K562 (cell line): ENCODE data around the gene TTN. TPM values are rescaled to one million over a fixed set of nuclear protein-coding genes. Genes with fewer than 3 reads are reported as not detected.

Experiments used
- ATAC-seq: fragments of 200-7000 bp; cut with Tn5 transposase; 3 replicates; pipeline ENCODE4 v1.9.1; 2020; ENCODE audit warnings: moderate library complexity
- BruUV-seq: library from RNA; stranded (reverse); fragments of 400-500 nt; replicated peaks from 2 replicates; lab custom pipeline; 2021; lab: Mats Ljungman, UMichigan
- CTCF ChIA-PET: fragments of 300-600 bp; formaldehyde crosslinking; extraction: SDS; loops from one replicate; lab custom pipeline; 2021; ENCODE audit warnings: low intra/inter-chr PET ratio; lab: Yijun Ruan, JAX
- POLR2A ChIA-PET: fragments of 300-600, 350-650 bp; sonication (Branson Sonifier 250); formaldehyde crosslinking; extraction: SDS; loops from one replicate; lab custom pipeline; 2021; ENCODE audit warnings: antibody characterized with exemption, inconsistent platforms; lab: Yijun Ruan, JAX
- DNase-seq, 4 experiments: peaks; one replicate each; pipeline versions ENCODE4 v3.0.0 to v3.0.0-alpha.2; 2011 to 2018; ENCODE audit warnings: low spot score in 3 of 4, mixed read lengths in 3 of 4; ENCODE audit errors: extremely low read depth in 1 of 4
- FAIRE-seq: peaks from 2 replicates; lab custom pipeline; 2011; peaks lifted over from hg19 to GRCh38; lab: Jason Lieb, UNC
- H2AFZ ChIP-seq: 2 replicates; pipeline ENCODE4 v1.6.0; 2011; ENCODE audit warnings: low read depth, low read length, control low read depth, inconsistent platforms
- H3K27ac ChIP-seq: fragments of 200-600 bp; 3 replicates; pipeline ENCODE4 v1.8.0; 2011; ENCODE audit warnings: low read depth, mild to moderate bottlenecking, control low read depth, inconsistent platforms, low read length, moderate library complexity, mixed read lengths; ENCODE audit errors: extremely low read depth
- H3K27me3 ChIP-seq, 2 experiments: fragments of 300-600 bp in 1 of 2; 2 replicates in 1 of 2; 3 replicates in 1 of 2; pipeline versions ENCODE4 v1.6.0 to v1.8.0; 2011; ENCODE audit warnings: inconsistent platforms in 2 of 2, low read length in 2 of 2, mild to moderate bottlenecking in 1 of 2, mixed read lengths in 1 of 2, moderate library complexity in 1 of 2; ENCODE audit not compliant: control insufficient read depth in 2 of 2, insufficient read depth in 2 of 2
- H3K36me3 ChIP-seq: fragments of 300-600 bp; 3 replicates; pipeline ENCODE4 v1.8.0; 2011; ENCODE audit warnings: mild to moderate bottlenecking, low read length, inconsistent platforms; ENCODE audit not compliant: control insufficient read depth, insufficient read depth
- H3K4me1 ChIP-seq, 2 experiments: fragments of 200-600 bp in 1 of 2; replicated peaks in 1 of 2; 2 replicates in 1 of 2; 3 replicates in 1 of 2; pipeline versions ENCODE4 v1.5.1 to v1.8.0; 2011; ENCODE audit warnings: inconsistent platforms in 2 of 2, low read length in 2 of 2, mild to moderate bottlenecking in 1 of 2, mixed read lengths in 1 of 2, moderate library complexity in 1 of 2; ENCODE audit not compliant: control insufficient read depth in 2 of 2, insufficient read depth in 2 of 2
- H3K4me2 ChIP-seq: 2 replicates; pipeline ENCODE4 v1.6.1; 2011; ENCODE audit warnings: low read length, control low read depth, inconsistent platforms, mixed read lengths; ENCODE audit not compliant: insufficient read depth
- H3K4me3 ChIP-seq: fragments of 200-600 bp; sonication (generic), shearing (Covaris generic); 2 replicates; pipeline ENCODE4 v1.5.1; 2016; ENCODE audit warnings: control low read depth, inconsistent platforms
- H3K79me2 ChIP-seq: fragments of 200-600 bp; 3 replicates; pipeline ENCODE4 v1.8.0; 2011; ENCODE audit warnings: low read length, inconsistent platforms; ENCODE audit not compliant: control insufficient read depth, insufficient read depth
- H3K9ac ChIP-seq, 2 experiments: 2 replicates each; pipeline versions ENCODE4 v1.6.0 to v1.6.1; 2011; ENCODE audit warnings: low read depth in 2 of 2, low read length in 2 of 2, control low read depth in 1 of 2, inconsistent platforms in 1 of 2, mild to moderate bottlenecking in 1 of 2, mixed read lengths in 1 of 2; ENCODE audit not compliant: insufficient read depth in 1 of 2
- H3K9me1 ChIP-seq: one replicate; pipeline ENCODE4 v1.6.0; 2011; ENCODE audit warnings: inconsistent platforms, mild to moderate bottlenecking, low read length, moderate library complexity; ENCODE audit not compliant: control insufficient read depth, insufficient read depth
- H3K9me3 ChIP-seq: replicated peaks from 2 replicates; pipeline ENCODE4 v1.5.1; 2011; ENCODE audit warnings: low read depth, low read length, inconsistent platforms; ENCODE audit not compliant: control insufficient read depth, insufficient read depth
- H4K20me1 ChIP-seq: replicated peaks from 2 replicates; pipeline ENCODE4 v1.6.1; 2011; ENCODE audit warnings: low read length, inconsistent platforms, mixed read lengths; ENCODE audit not compliant: control insufficient read depth, insufficient read depth
- CHD2 ChIP-seq: IDR thresholded peaks from 2 replicates; pipeline ENCODE4 v1.6.1; 2011; ENCODE audit warnings: low read depth, low read length
- RCOR1 ChIP-seq, 2 experiments: IDR thresholded peaks; 2 replicates each; pipeline ENCODE4 v1.6.1; 2012; ENCODE audit warnings: low read depth in 2 of 2, low read length in 2 of 2, borderline replicate concordance in 1 of 2, improper control_type of control experiment in 1 of 2
- SMAD2 ChIP-seq: fragments of 150-350 bp; IDR thresholded peaks from 2 replicates; pipeline ENCODE4 v1.6.1; 2014; ENCODE audit warnings: low read depth, mild to moderate bottlenecking, low read length
- TAF9B ChIP-seq: fragments of 450-650 bp; IDR thresholded peaks from 2 replicates; pipeline ENCODE4 v1.6.1; 2018; ENCODE audit warnings: mild to moderate bottlenecking; ENCODE audit not compliant: partially characterized antibody
- XRCC4 ChIP-seq: IDR thresholded peaks from one replicate; pipeline ENCODE4 v1.6.1; 2011; ENCODE audit not compliant: insufficient read depth, insufficient read length; ENCODE audit errors: extremely low read depth
- ZFPM2 ChIP-seq: fragments of 250-450 bp; sonication (Bioruptor Pico); IDR thresholded peaks from 2 replicates; pipeline ENCODE4 v1.5.1; 2022; ENCODE audit warnings: mild to moderate bottlenecking
- WGBS: fragments of 100-300 bp; shearing (Covaris generic); methylation state at CpG from one replicate; pipeline ENCODE4 v1.1.6; 2016; ENCODE audit warnings: low coverage, mixed read lengths; ENCODE audit not compliant: insufficient coverage; ENCODE audit errors: missing lambda C conversion rate; 5-methylcytosine and 5-hydroxymethylcytosine counted together
- in situ Hi-C: fragments of 300-500 bp; cut with MboI; formaldehyde crosslinking; loops from 4 replicates; pipeline ENCODE4 v1.15.0; 2018; ENCODE audit warnings: inconsistent platforms, mixed read lengths
- intact Hi-C: fragments of 100-400 bp; cut with micrococcal nuclease; formaldehyde crosslinking; loops from 2 replicates; pipeline ENCODE4 v1.14.2; 2022
- polyA plus RNA-seq, 8 experiments: library from polyadenylated mRNA; depleted of rRNA in 4 of 8; stranded (reverse) in 5 of 8; unstranded in 3 of 8; fragments of >200 nt; fragmentation: Nextera tagmentation in 2 of 8; fragmentation: Illumina TruSeq in 1 of 8; extraction: Ambion mirVana in 2 of 8; extraction: Trizol in 1 of 8; gene quantifications; 2 replicates each; pipeline versions ENCODE4 v1.2.1 to v1.2.3, GENCODE V29; 2011 to 2014; ENCODE audit warnings: inconsistent platforms in 1 of 8, missing spikeins in 1 of 8
- total RNA-seq, 7 experiments: library from RNA; depleted of rRNA in 6 of 7; stranded (reverse); fragments of >200 nt in 6 of 7; fragmentation: Illumina TruSeq in 2 of 7; extraction: Trizol in 2 of 7; gene quantifications; 2 replicates each; pipeline versions ENCODE4 v1.2.1 to v1.2.3, GENCODE V29; 2011 to 2021; ENCODE audit warnings: low replicate concordance in 1 of 7
- TF ChIP-seq, protein P1 (sequence below): fragments of 450-650 bp; IDR thresholded peaks from 2 replicates; pipeline ENCODE4 v1.6.1; 2016; ENCODE audit warnings: low read depth
- TF ChIP-seq, protein P2 (sequence below): sonication (generic); formaldehyde crosslinking; IDR thresholded peaks from 2 replicates; pipeline ENCODE4 v1.9.0; 2022; ENCODE audit warnings: mild to moderate bottlenecking, missing genetic modification reagents
- TF ChIP-seq, protein P3 (sequence below): fragments of 450-650 bp; IDR thresholded peaks from 2 replicates; pipeline ENCODE4 v1.6.1; 2016; ENCODE audit warnings: low read depth, mild to moderate bottlenecking, moderate library complexity
- TF ChIP-seq, protein P4 (sequence below): sonication (generic); formaldehyde crosslinking; IDR thresholded peaks from 2 replicates; pipeline ENCODE4 v1.8.0; 2022; ENCODE audit warnings: mild to moderate bottlenecking, missing genetic modification reagents, borderline replicate concordance

Gene TTN
- total and polyA plus RNA-seq, 9 of the 15 experiments (the other 6 are each of a cell fraction or from before 2014, with no cell fraction given) = under 0.01 to 0.20 (median 0.04) TPM; not detected in 1

DNA sequence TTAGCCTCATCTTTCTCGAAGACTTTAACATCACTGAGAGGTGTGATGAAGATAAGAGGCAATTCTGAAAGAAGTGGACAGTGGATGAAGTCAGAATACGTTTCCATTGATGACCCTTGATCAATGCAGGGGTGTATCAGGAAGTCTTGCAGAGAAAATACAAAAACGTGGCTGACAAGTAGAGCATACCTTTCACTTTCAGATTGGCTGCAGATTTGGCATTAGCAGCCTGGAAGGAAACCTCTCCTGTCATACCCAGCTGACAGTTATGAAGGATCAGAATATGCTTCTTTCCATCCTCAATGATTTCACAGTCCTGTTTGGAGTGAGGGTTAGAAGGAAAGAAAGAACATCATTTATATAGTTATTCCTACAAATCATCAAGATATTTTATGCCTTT, 174.5 kb downstream of the TTN start:
- FAIRE-seq = no peak
- 0% methylated on average over 3 of the region's 3 CpGs for WGBS
- no peak overlapping the region for H3K27ac ChIP-seq
- no peaks in the 10 kb centered on the region for H3K36me3 ChIP-seq
- no peaks in the 10 kb centered on the region for H3K4me1 ChIP-seq
- ChIA-PET CTCF (interaction anchor here (0.5 kb wide), 1 partner anchor 1570 kb away, joined by 3 read pairs; no protein-coding TSS in a partner anchor), POLR2A (interaction anchor here (1.1 to 1.7 kb wide), 2 partner anchors 10 to 14 kb away, joined by 4 read pairs; no protein-coding TSS in a partner anchor)
- intact Hi-C loops (no loop called here), in situ Hi-C loops (no loop called here)
- no peaks in the 10 kb centered on the region for H3K9me3 ChIP-seq
- ATAC-seq = no peak
- no peak overlapping the region for H3K4me2 ChIP-seq
- DNase-seq = no peak
- no peak overlapping the region for H3K4me3 ChIP-seq
- no TSS peak for BruUV-seq
- no peak overlapping the region for H3K9ac ChIP-seq
- no peaks in the 10 kb centered on the region for H3K9me1 ChIP-seq
- H3K27me3 ChIP-seq = peaks cover 3 to 20% of the 10 kb centered on the region in 2 experiments; a peak in 4 of 5 replicates
- H4K20me1 ChIP-seq = no peaks in the 10 kb centered on the region
- H3K79me2 ChIP-seq = no peaks in the 10 kb centered on the region
- H2AFZ ChIP-seq = no peak overlapping the region
- TF ChIP-seq, protein P1, sequence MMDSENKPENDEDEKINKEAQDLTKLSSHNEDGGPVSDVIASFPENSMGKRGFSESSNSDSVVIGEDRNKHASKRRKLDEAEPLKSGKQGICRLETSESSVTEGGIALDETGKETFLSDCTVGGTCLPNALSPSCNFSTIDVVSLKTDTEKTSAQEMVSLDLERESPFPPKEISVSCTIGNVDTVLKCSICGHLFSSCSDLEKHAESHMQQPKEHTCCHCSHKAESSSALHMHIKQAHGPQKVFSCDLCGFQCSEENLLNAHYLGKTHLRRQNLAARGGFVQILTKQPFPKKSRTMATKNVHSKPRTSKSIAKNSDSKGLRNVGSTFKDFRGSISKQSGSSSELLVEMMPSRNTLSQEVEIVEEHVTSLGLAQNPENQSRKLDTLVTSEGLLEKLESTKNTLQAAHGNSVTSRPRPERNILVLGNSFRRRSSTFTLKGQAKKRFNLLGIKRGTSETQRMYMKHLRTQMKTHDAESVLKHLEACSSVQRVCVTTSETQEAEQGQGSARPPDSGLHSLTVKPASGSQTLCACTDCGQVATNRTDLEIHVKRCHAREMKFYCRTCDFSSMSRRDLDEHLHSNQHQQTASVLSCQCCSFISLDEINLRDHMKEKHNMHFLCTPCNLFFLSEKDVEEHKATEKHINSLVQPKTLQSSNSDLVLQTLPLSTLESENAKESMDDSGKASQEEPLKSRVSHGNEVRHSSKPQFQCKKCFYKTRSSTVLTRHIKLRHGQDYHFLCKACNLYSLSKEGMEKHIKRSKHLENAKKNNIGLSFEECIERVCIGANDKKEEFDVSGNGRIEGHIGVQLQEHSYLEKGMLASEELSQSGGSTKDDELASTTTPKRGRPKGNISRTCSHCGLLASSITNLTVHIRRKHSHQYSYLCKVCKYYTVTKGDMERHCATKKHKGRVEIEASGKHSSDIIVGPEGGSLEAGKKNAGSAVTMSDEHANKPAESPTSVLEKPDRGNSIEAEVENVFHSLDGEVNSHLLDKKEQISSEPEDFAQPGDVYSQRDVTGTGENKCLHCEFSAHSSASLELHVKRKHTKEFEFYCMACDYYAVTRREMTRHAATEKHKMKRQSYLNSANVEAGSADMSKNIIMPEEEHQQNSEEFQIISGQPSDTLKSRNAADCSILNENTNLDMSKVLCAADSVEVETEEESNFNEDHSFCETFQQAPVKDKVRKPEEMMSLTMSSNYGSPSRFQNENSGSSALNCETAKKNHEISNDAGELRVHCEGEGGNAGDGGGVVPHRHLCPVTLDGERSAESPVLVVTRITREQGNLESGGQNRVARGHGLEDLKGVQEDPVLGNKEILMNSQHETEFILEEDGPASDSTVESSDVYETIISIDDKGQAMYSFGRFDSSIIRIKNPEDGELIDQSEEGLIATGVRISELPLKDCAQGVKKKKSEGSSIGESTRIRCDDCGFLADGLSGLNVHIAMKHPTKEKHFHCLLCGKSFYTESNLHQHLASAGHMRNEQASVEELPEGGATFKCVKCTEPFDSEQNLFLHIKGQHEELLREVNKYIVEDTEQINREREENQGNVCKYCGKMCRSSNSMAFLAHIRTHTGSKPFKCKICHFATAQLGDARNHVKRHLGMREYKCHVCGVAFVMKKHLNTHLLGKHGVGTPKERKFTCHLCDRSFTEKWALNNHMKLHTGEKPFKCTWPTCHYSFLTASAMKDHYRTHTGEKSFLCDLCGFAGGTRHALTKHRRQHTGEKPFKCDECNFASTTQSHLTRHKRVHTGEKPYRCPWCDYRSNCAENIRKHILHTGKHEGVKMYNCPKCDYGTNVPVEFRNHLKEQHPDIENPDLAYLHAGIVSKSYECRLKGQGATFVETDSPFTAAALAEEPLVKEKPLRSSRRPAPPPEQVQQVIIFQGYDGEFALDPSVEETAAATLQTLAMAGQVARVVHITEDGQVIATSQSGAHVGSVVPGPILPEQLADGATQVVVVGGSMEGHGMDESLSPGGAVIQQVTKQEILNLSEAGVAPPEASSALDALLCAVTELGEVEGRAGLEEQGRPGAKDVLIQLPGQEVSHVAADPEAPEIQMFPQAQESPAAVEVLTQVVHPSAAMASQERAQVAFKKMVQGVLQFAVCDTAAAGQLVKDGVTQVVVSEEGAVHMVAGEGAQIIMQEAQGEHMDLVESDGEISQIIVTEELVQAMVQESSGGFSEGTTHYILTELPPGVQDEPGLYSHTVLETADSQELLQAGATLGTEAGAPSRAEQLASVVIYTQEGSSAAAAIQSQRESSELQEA = no peak
- TF ChIP-seq, protein P2, sequence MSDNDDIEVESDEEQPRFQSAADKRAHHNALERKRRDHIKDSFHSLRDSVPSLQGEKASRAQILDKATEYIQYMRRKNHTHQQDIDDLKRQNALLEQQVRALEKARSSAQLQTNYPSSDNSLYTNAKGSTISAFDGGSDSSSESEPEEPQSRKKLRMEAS (CRISPR knock-in tag) = no peak
- TF ChIP-seq ZFPM2 (no peak), RCOR1 (IDR thresholded peaks at IDR 0.05; ENCODE audit: borderline replicate concordance in 1 of 2, low read depth in 2 of 2, low read length in 2 of 2) (no peak), CHD2 (no peak), SMAD2 (no peak), XRCC4 (no peak), TAF9B (no peak)
- TF ChIP-seq, protein P3, sequence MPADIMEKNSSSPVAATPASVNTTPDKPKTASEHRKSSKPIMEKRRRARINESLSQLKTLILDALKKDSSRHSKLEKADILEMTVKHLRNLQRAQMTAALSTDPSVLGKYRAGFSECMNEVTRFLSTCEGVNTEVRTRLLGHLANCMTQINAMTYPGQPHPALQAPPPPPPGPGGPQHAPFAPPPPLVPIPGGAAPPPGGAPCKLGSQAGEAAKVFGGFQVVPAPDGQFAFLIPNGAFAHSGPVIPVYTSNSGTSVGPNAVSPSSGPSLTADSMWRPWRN = no peak
- TF ChIP-seq, protein P4, sequence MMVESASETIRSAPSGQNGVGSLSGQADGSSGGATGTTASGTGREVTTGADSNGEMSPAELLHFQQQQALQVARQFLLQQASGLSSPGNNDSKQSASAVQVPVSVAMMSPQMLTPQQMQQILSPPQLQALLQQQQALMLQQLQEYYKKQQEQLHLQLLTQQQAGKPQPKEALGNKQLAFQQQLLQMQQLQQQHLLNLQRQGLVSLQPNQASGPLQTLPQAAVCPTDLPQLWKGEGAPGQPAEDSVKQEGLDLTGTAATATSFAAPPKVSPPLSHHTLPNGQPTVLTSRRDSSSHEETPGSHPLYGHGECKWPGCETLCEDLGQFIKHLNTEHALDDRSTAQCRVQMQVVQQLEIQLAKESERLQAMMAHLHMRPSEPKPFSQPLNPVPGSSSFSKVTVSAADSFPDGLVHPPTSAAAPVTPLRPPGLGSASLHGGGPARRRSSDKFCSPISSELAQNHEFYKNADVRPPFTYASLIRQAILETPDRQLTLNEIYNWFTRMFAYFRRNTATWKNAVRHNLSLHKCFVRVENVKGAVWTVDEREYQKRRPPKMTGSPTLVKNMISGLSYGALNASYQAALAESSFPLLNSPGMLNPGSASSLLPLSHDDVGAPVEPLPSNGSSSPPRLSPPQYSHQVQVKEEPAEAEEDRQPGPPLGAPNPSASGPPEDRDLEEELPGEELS (CRISPR knock-in tag) = no peak
